GM10266 (cell line): ENCODE measurements around the gene CPNE6.

Experiments
- DNase-seq: peaks from one replicate; pipeline ENCODE4 v3.0.0; 2012; ENCODE audit errors: extremely low spot score
- TF ChIP-seq, protein P1 (sequence below): IDR thresholded peaks from 2 replicates; pipeline ENCODE4 v1.5.1; 2012; ENCODE audit warnings: mild to moderate bottlenecking, low read depth; ENCODE audit not compliant: control insufficient read depth, insufficient read depth; ENCODE audit errors: missing control alignments

Gene CPNE6

DNA sequence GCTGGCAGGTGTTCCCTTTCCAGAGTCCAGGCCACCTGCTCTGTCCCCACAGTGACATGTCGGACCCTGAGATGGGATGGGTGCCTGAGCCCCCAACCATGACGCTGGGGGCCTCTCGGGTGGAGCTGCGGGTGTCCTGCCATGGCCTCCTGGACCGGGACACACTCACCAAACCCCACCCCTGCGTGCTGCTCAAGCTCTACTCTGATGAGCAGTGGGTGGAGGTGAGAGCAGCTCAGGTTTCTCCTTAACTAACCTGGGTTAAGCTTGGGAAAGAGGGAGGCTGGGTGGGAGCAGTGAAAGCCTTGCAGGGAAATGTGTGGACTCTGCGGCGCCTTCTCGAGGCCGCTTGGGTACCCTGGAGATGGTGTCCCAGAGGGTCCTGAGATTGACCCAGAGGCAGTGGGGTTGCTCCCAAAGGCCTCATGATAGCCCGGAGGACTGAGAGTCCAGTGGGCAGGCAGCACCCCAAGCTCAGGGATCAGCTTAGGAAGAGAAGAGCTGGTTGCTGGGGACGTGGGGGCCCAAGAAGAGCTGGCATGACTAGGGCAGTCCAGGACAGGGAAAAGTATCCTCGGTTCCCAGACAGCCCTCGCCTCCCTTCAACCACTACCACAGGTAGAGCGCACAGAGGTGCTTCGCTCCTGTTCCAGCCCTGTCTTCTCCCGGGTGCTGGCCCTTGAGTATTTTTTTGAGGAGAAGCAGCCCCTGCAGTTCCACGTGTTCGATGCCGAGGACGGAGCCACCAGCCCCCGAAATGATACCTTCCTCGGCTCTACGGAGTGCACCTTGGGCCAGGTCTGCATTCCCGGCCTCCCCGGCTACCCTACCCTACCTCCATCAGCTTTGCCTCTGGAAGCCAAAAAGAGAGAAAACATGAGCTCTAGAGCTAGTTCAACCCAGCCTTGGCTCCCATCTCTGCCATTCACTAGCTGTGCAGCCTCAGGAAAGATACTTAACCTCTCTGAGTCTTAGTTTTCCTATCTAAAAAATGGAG is 1.8 kb downstream of the CPNE6 start:
- TF ChIP-seq, protein P1, sequence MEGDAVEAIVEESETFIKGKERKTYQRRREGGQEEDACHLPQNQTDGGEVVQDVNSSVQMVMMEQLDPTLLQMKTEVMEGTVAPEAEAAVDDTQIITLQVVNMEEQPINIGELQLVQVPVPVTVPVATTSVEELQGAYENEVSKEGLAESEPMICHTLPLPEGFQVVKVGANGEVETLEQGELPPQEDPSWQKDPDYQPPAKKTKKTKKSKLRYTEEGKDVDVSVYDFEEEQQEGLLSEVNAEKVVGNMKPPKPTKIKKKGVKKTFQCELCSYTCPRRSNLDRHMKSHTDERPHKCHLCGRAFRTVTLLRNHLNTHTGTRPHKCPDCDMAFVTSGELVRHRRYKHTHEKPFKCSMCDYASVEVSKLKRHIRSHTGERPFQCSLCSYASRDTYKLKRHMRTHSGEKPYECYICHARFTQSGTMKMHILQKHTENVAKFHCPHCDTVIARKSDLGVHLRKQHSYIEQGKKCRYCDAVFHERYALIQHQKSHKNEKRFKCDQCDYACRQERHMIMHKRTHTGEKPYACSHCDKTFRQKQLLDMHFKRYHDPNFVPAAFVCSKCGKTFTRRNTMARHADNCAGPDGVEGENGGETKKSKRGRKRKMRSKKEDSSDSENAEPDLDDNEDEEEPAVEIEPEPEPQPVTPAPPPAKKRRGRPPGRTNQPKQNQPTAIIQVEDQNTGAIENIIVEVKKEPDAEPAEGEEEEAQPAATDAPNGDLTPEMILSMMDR = no peak
- no peak for DNase-seq

DNA sequence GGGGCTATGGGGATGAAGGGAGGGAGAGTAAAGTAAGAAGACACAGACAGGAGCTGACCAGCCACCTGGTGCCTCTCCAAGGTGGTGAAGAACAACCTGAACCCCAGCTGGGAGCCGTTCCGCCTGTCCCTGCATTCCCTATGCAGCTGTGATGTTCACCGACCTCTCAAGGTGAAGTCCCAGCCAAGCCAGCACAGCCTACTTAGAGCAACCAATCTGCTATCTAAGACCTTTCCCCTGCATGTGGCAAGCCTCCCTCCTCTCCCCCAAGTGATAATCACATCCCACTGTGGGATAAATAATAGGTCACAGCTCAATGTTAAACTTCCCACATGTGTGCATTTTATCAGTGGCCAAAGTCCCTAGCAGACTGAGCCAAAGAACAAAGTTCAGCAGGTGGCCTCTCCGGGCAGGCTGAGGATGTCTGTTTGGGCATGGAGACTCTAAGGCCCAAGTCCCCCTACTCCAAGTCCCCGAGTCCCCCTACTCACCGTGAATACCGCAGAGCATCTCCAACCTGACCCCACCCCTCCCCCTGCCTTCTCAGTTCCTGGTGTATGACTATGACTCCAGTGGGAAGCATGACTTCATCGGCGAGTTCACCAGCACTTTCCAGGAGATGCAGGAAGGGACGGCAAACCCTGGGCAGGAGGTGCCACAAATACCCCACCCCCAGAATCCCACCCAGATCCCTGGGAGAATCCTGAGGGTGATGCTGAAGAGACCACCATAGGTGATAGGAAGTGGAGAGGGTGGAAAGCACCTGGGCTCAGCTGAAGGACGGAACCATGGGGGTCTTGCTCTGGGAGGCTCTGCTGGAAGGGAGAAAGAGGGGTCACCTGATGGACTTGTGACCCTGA is 3.5 kb downstream of the CPNE6 start:
- DNase-seq = no peak
- TF ChIP-seq, protein P1 = no peak

DNA sequence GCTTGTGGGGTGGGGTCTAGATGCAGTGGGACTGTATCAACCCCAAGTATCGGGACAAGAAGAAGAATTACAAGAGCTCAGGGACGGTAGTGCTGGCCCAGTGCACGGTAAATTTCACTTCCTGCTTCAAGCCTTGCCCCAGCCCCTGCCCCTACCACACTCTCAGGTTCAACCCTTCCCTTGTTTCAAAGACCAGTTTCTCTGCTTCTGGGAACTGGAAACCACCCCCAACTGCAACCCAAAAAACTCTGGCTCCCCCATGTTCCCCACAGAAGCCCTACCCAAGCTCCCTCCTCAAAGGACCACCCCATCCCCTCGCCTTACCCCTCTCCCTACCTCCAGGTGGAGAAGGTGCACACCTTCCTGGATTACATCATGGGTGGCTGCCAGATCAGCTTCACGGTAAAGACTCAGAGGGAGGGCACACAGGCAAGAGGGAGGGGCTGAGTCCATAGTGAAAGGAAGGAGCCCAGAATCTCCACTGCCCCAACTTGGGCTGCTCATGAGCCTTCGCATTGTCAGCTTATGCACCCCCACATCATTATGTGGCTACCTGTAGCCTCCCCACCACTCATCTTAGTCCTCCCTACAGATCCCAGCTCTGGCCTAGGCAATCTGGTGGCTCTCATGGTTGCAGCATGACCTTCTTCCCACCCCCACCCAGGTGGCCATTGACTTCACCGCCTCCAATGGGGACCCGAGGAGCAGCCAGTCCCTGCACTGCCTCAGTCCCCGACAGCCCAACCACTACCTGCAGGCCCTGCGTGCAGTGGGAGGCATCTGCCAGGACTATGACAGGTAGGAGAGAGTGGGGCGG is 4.3 kb downstream of the CPNE6 start:
- DNase-seq = peak; percentile 52
- TF ChIP-seq, protein P1 = no peak

DNA sequence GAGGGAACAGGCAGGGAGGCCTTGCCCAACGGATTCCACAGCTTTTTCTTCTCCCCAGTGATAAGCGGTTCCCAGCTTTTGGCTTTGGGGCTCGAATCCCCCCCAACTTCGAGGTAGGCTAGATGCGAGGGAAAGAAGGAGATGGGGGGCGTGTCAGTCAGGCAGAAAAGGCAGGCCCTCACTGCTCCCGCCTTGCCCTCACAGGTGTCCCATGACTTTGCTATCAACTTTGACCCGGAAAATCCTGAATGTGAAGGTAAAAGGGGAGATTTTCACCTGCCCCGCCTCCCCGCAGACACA is 4.9 kb downstream of the CPNE6 start:
- no peak for DNase-seq
- TF ChIP-seq, protein P1 = no peak

DNA sequence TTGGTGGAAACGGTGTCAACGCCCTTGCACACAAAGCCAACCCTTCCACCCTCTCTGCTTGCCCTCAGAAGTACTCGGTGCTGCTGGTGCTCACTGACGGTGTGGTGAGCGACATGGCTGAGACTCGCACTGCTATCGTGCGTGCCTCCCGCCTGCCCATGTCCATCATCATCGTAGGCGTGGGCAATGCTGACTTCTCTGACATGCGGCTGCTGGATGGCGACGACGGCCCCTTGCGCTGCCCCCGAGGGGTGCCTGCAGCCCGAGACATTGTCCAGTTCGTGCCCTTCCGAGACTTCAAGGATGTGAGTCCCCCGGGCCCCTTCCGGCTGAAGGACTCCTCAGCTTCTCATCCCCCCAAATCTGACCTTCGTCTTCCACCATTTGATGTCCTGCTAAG is 5.7 kb downstream of the CPNE6 start:
- DNase-seq = no peak
- TF ChIP-seq, protein P1 = no peak

DNA sequence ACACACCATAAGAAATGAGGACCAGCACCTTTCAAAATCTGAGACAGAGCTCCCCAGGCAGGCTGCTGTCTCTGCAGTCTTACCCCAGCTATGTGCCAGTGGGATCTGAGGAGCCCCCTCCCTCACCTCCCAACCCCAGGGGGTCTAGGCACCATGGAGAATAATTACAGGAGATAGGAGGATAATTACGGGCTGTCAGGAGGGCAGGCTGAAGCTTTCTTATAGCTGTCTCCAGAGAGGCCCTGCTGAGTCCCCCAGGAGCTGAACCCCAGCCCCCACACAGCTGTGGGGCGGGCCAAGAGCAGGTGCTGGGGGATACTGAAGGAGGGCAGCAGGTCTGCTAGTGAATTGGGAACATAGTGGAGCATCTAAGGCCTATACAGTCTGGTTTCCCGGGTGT is 6.8 kb downstream of the CPNE6 start:
- DNase-seq = no peak

More for the DNA sequence above, 6.8 kb downstream of the CPNE6 start:
- TF ChIP-seq, protein P1 = no peak
